Stimulated activated CD4-positive, alpha-beta T cell treated with anti-CD3 and anti-CD28 coated beads, TNF-alpha, amount 100 ng/mL, for 24 hours (primary cell): ENCODE results near the gene MBOAT2.

ENCODE experiments used
- DNase-seq, 3 experiments: peaks; one replicate each; pipeline ENCODE4 v3.0.0-alpha.2; 2020; ENCODE audit warnings: low read depth in 3 of 3

MBOAT2 gene

DNA sequence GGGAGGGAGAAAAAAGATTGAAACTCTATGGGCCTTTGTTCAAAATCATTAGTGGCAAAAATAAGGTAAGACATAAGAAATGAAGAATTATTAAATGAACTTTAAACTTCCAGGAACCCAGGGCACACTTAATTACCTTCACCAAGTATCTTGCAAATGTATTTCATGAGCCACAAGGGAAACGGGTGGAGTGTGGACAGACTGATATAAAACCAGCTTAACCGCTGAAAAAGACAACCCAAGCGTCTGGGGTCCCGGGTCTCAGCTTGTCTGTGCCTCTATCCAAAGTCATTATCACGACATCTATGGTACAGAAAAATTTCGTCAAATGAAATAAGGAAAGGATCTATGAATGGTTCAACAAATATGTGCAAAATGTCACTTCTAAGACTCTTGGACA, 13.9 kb upstream of the MBOAT2 start:
- DNase-seq = no peak

DNA sequence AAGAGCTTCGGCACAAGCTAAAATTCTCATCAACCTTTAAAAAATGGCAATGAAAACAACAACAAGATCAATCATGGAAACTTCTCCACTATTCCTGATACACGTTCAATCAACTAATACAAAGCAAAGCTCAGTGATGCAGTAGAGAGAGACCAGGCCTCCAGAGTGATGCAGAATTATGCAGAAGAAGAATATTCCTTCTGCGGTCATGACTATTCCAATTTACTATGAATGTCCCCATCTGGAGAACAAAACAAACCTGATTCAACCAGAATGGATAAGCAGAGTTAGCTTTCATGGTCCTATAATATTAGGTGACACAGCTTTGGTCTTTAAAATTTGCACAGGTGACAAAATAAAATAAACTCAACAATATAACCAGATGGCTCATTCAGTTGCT, 12.5 kb upstream of the MBOAT2 start:
- DNase-seq = no peak

DNA sequence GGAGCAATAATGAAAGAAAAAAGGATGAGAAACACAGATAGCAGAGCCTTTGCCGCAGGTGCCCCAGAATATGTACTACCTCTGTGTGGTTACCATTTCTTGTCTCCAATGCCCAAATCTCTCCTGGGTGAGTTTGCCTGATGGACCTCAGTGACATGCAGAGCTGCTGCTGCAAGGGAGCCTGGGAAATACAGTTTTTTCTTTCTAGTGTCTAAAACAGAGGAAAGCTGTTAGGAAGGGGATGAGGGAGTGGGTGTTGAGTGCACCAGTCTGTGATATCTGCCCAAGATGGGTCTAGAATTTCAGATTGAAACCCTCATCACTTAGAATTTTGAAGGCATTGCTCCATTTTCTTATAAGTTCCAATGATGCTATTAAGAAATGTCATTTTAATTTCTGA, 9.9 kb upstream of the MBOAT2 start:
- no peak for DNase-seq

DNA sequence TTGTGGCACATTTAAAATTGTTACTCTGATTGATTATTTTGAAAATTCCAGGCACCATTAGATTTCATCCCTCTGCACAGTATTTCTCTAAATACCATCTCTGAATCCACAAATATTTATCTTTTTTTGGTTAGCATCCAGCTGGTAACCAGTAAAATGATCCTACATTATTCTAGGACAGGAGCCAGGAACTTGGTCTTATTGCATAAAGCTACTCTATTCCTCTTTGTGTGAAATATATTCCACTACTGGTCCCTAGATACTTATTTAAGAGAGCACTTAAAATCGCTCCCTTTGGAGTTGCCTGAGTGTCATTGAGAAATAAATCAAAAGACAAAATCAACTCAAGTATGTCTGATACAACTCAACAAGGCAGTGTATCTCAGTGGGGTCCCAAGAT, 7.4 kb upstream of the MBOAT2 start:
- DNase-seq = no peak

DNA sequence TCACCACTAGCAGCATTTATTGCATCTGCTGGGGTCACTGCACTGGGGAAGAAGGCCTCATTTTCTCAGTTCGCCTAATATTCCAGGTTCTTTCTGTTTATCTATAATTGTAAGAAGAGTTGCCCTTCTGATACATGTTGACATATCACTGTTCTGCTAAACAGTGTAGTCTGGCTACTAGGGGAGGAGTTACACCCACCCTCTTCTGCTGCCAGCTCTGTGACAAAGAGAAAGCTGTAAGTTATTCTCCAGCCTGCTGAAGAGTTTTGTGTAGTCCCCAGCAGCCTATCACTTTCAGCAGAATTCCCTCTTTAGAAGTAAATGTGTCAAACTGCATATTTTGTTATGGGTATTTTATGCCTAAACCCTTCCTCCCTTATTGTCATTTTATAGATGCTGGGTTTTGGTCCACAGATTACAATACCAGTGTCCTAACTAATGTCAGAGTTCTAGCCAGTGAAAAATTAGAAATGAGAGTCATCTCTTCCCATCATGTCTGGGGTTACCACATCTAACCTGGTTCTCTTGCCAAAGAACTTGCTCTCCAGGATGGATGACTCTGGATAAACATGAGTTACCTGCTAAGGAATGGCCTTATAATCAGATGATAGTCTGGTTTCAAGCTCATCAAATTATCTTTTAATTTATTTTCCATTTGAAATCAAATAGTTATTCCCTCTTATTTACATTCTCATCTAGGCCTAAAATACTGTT, 5.6 kb upstream of the MBOAT2 start:
- DNase-seq = no peak

DNA sequence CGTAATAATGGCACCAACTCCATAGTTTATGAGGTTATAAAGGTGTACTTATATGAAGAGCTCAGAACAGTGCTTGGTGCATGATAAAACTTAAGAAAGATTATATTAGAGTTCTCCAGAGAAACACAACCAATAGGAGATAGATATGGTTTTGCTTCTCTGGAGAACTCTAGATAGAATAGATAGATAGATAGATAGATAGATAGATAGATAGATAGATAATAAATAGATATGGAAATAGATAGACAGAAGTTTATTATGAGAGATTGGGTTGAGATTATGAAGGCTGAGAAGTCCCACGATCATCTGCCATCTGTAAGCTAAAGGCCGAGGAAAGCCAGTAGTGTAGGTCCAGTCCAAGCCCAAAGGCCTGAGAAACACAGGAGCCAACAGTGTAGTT, 2.9 kb upstream of the MBOAT2 start:
- DNase-seq = no peak

DNA sequence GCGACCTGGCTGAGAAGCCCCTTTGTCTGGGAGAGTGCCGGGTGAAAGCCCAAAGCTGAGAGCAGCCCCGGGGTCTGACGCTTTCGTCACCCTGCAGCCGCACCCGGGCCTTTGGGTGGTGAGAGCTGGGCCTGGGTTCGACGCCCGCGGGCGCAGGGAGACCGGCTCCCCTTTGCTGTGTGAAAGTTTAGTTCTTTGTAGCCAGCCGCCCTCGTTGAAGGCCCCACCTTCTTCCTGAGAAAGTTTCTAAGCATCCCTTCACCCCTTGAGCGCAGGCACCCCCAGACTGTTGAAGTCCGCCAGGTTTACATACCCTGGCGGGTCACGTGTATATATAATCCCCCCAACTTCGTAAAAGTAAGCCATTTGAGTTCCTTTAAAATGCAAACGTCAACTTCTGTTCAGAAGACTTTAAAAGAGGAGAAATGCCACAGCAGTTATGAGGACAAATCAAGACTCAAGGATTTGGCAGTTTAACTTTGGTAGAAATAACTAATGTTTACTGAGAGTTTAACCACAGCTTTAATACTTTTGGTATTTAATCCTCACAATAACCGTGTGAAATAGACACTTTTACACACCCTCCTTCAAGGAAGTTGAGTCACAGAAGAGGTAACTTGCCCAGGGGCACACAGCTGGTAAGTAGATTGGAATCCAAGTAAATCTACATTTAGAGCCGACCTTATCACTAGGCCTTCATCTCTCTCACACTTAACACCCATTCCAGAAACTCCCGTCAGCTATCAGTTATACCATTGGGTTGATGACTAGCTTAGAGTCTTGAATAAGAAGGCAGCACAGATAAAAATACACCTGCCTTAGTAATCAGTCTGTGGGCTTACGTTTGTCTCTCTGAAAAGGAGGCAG, 1.1 kb upstream of the MBOAT2 start:
- DNase-seq = no peak

DNA sequence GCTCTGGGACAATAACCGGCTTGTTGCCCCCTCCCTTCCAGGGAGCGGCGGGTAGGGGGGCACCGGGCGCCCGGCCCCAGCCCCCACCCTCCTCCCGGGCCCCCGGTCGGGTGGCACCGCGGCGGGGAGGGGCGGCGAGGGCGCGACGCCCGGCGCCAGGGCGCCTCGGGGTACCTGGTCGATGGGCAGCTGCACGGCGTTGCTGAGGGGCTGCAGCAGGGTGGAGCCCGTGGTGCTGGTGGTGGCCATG, 193 bp downstream of the MBOAT2 start:
- DNase-seq = no peak

DNA sequence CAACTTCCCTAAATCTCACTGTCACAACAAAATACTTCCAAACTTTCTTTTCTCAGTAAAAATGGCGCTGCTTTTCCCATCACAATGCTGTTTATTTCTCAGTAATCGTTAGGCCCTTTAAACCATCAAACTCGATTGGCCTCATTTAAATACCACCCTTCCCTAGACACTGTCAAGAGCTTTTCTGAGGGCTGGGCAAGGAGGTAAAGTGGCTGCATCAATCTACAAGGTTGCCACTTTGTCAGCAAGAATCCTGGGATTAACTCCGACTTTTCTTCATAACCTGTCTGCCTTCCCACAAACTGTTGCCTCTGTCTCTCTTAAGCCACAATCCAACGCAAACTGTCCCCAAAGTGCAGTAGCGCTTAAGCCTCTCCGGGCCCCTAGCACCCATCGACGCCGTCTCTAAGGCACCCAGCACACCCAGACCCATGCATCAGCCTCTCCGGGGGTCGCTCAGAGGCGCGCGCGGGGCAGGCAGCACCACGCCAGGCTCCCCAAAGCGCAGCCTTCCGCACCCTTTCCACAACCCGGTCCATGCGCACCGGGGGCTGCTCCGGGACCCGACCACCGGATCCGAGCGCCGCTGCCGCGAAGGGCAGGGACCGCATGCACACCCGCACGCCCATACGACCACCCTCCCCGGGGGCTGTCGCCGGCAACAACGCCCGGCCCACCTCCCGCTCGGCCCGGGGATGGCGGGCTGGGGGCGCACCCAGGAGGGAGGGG, 683 bp downstream of the MBOAT2 start:
- DNase-seq = no peak

DNA sequence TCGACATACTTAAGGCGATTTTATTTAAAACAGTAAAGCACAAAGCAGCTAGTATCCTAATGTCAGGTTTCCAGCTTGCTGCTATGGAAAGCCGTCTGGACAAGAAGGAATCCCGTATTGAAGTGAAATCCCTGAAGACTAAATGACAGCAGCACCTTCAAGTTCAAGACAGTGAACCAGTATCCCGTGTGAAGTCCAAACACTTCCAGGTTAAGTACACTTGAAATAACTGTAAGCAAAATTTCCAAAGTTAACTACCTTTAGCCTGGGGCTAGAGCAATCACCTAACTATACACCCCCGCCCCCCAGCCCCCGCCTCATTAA, 1.2 kb downstream of the MBOAT2 start:
- no peak for DNase-seq

DNA sequence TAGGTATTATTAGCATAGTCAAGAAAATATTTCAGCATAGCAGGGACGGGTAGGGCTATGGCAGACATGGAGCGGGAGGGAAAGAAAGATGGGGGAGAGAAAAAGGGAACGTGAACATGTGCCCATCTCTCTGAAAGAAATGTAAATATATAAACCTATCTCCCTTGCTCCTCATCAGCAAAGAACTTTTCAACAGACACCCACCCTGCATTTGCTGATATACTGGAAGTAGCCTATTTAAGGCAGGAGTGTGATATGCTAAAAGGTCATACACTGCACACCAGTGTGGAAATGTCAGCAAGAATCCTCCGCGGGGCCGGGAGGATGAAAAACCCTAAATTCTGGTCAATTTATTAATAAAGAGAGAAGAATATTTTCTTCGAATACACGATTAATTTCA, 1.7 kb downstream of the MBOAT2 start:
- no peak for DNase-seq

DNA sequence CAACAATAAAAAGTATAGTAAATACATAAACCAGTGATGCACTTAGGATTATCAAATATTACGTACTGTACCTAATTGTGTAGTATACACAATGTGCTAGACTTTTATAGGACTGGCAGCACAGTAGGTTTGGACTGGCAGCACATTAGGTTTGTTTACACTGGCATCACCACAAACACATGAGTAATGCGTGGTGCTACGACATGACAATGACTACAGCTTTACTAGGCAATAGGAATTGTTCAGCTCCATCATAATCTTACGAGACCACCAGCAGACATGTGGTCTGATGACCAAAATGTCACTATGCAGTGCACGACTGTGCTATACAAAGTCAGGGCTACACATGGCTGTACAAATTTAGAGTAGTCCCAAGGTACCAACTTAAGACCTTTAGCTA, 2.3 kb downstream of the MBOAT2 start:
- DNase-seq = no peak

DNA sequence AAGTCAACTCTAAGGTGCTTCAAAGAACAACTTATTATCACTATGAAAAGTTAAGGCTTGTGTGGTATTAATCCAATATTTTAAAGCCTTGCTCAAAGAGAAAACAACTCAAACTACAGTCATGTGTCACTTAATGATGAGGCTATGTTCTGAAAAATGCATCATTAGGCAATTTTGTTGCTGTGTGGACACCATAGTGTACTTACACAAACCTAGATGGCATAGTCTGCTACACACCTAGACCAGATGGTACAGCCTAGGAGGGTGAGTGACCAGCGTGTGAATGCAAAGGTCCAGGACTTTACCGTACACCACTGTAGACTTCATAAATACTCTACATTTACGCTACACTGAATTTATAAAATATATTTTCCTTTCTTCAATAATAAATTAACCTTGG, 3.0 kb downstream of the MBOAT2 start:
- no peak for DNase-seq

DNA sequence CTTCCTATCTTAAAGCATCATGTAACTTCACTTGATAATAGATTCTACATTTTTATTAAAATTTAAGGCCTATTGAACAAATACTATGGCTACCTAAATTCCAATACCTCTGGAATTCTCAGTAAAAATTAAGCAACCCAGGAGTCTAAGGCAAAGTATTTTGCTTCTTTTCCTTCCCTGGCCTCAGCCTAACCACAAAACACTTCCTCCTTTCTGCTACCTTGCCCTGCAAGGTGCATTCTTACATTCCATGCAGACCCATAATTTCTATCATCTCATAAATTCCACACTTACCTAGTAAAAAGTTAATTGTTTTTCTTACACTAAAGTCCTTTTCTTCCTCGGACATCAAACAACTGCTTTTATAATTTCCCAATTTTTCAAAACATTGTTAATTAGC, 3.7 kb downstream of the MBOAT2 start:
- no peak for DNase-seq

DNA sequence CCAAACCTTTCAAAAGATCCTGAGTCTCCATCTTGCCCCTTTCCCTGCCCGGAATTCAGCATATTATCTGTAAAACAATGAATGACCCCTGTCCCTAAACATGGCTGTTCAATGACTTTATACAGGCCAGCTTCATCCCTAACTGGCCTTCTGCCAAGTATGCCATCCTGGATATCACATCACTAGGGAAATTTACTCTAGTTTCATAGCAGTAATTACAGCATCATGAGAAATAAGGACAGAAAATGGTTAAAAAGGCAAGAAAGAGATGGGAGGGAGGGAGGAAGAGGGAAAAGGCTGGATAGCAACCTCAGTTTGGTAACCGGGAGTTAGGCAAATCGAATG, 4.4 kb downstream of the MBOAT2 start:
- DNase-seq = no peak

DNA sequence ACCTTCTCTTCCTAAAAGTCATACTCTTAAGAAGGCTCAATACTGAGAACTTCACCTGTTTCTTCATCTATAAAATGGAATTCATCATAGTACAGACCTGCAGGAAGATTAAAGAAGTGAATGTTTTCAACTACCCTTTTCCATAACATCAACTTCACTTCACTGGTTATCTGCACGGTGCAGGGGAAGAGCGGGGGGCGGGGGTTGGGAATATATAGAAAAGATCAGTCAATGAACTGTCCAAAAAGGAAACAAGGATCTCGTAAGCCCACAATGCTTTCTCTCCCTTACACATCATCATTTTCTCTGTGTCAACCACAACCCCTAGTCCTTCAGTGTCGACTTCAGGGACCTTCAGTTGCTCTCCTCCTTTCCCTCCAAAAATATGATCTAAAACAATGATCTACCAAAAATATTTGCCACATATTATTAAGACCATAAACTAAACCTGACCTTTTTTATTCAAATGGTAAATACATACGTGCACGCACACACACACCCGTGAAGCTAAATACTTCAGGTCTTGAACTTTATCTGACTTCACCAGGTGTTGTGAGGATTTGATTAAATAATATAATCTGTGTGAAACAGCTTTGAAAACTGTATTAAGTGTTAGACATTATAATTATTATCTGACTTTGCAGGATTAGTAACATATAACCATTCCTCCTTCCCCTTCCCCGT, 4.9 kb downstream of the MBOAT2 start:
- DNase-seq = no peak

DNA sequence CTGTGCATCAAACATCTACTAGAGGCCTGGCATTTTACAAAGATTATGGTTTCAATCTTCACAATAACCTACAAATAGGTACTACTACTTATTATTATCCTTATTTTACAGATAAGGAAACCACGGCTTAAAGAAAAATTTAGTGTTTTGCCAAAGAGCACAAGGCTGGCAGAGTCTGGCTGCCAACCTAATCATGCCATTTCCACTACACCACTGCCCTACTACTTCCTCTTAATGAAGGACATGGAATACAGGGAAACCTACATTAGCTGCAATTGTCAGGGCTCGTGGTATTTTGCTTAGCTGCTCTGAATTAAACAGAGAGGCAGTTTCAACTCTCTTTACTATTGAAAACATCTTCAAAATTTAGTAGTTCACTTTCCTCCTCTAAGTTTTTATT, 5.9 kb downstream of the MBOAT2 start:
- DNase-seq = no peak

DNA sequence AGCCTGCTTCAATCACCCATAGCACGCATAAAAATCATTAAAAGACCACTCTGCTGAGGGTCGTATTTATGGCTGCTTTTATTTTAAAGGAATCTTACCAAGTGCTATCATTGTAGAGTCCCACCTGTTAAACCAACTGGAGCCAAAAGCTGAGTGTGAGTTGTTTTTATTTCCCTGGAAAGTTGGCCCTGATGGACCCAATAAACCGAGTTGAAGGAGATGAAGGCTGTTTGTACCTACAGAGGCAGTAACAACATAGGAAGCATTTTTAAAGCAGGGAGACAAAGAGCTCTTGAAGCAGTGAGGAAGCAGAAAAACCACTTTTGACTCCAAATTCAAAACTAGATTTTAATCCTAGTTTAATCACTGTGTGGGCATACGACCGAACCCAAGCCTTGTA, 6.4 kb downstream of the MBOAT2 start:
- DNase-seq = no peak

DNA sequence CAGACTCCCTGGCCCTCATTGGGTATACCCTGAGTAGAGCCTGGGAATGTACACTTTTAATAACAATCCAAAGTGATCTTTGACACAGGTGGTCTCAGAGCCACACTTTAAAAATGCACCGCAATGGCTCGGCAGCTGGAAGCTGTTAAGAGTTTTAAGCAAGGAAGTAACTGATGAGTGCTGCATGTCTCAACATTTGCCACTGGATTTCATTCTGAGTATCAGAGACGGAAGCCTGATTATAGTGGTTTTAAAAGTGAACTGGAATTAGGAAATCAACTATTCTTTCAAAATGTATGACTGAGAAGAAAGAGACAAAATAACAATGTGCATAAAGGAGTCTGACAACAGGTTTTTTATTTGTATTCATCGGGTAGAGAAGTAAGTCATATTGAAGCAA, 7.5 kb downstream of the MBOAT2 start:
- no peak for DNase-seq

DNA sequence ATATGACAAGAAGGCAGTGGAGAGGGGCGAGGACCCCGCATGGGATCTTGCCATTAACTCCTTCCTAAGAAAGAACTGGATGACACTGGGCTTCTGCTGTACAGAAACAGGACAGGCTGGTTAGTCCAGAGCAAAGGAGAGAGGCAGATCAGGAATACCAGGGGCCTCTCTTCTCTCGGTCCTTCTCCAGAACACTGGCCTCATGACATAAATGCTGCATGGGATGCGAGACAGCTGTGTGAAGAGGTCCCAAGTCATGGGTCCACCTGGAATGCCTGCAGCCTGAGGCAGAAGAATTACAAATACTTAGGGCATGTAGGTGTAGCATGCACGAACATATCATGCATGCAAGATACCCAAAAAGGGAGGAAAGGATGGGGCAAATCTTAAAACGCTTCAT, 9.1 kb downstream of the MBOAT2 start:
- no peak for DNase-seq

DNA sequence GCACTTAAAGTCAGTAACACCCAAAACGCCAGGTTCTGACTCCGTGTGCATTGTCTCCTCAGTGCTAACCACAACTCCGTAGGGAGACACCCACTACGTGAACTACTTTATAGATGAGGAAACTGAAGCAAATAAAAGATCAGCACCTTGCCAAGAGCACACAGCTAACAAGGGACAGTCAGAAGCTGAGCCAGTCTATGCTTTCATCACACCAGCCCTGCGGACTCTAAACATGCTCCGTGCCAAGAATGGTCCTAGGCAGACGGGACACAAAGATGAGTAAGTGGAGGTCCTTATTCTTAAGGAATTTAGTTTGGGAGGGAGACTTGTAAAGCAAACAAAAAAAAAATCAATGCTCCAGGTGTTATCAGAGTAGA, 9.6 kb downstream of the MBOAT2 start:
- DNase-seq = no peak

DNA sequence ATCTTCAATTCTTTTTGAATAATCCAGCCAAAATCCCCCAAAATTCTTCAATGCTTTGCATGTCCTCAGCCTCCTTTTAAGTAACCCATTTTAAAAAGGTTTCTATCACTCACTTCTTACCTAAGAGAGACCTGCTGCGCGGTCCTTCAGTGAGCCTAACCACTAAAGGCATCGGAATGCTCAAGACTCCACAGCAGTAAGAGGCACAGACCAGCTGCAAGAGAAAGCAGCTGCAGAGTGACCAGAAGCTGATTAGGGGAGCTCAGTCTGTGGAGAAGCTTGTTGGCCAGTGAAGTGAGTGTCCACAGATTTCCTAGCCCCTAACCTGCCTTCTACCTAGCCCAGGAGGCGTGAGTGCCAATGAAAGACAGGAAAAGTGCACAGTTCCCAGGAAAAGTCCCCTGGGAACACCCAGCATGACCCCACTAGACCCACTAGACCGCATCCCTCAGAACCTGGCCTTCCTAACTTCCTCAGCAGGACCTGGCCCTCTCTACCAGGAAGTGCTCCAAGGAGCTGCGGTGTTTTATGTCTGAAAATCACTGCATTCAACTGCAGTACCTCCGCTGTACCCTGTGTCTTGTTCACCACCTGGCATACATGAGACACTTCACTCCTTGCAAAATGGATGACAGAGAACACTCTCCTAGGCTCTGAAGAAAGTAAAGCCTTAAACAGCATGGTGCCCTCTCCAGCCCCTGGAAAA, 10.1 kb downstream of the MBOAT2 start:
- no peak for DNase-seq
